Measurements from ENCODE around the gene SAFB2. TPM values are rescaled to one million over a fixed set of nuclear protein-coding genes. Genes with fewer than 3 reads are reported as not detected.

The SAFB2 gene
- total RNA-seq, 1 donor from 2014 or later = 91.9 TPM

GRCh38 chr19:5590151-5590864 lies 32.3 kb downstream of the SAFB2 start:
- Mint-ChIP-seq H3K9me3 (ENCODE audit: unreplicated experiment) (no peaks in the 10 kb centered on the region), H3K4me1 (ENCODE audit: unreplicated experiment) (peaks cover 13% of the 10 kb centered on the region), H3K36me3 (ENCODE audit: unreplicated experiment) (peaks cover 48% of the 10 kb centered on the region), H3K27ac (ENCODE audit: unreplicated experiment) (no peak overlapping the region), H3K27me3 (ENCODE audit: unreplicated experiment) (no peaks in the 10 kb centered on the region), H3K4me3 (ENCODE audit: unreplicated experiment) (no peak overlapping the region)
- TF ChIP-seq CTCF (IDR thresholded peaks at IDR 0.05) = no peak
- DNase-seq (ENCODE audit: extremely low spot score, unreplicated experiment) = no peak

- no peak for DNase-seq (ENCODE audit: extremely low spot score, unreplicated experiment)
- Mint-ChIP-seq H3K4me3 (ENCODE audit: unreplicated experiment) (no peak overlapping the region), H3K4me1 (ENCODE audit: unreplicated experiment) (peaks cover 16% of the 10 kb centered on the region), H3K36me3 (ENCODE audit: unreplicated experiment) (peaks cover 41% of the 10 kb centered on the region), H3K9me3 (ENCODE audit: unreplicated experiment) (no peaks in the 10 kb centered on the region), H3K27ac (ENCODE audit: unreplicated experiment) (no peak overlapping the region), H3K27me3 (ENCODE audit: unreplicated experiment) (no peaks in the 10 kb centered on the region)
- no peak for TF ChIP-seq CTCF (IDR thresholded peaks at IDR 0.05)
These were observed 33.5 kb downstream of the SAFB2 start for GRCh38 chr19:5588906-5589676.

- DNase-seq (ENCODE audit: extremely low spot score, unreplicated experiment) = no peak
- no peak for TF ChIP-seq CTCF (IDR thresholded peaks at IDR 0.05)
- H3K9me3 Mint-ChIP-seq (ENCODE audit: unreplicated experiment) = no peaks in the 10 kb centered on the region
- H3K4me1 Mint-ChIP-seq (ENCODE audit: unreplicated experiment) = peaks cover 16% of the 10 kb centered on the region
- no peaks in the 10 kb centered on the region for H3K27me3 Mint-ChIP-seq (ENCODE audit: unreplicated experiment)
- H3K27ac Mint-ChIP-seq (ENCODE audit: unreplicated experiment) = no peak overlapping the region
- peaks cover 39% of the 10 kb centered on the region for H3K36me3 Mint-ChIP-seq (ENCODE audit: unreplicated experiment)
- no peak overlapping the region for H3K4me3 Mint-ChIP-seq (ENCODE audit: unreplicated experiment)
These were observed 34.1 kb downstream of the SAFB2 start for GRCh38 chr19:5588441-5588840.

- Mint-ChIP-seq H3K27me3 (ENCODE audit: unreplicated experiment) (no peaks in the 10 kb centered on the region), H3K4me1 (ENCODE audit: unreplicated experiment) (peaks cover 18% of the 10 kb centered on the region), H3K36me3 (ENCODE audit: unreplicated experiment) (peaks cover 33% of the 10 kb centered on the region), H3K27ac (ENCODE audit: unreplicated experiment) (no peak overlapping the region), H3K4me3 (ENCODE audit: unreplicated experiment) (no peak overlapping the region), H3K9me3 (ENCODE audit: unreplicated experiment) (no peaks in the 10 kb centered on the region)
- DNase-seq (ENCODE audit: extremely low spot score, unreplicated experiment) = no peak
- TF ChIP-seq CTCF (IDR thresholded peaks at IDR 0.05) = no peak
These were observed 34.9 kb downstream of the SAFB2 start for GRCh38 chr19:5587661-5588060.

GRCh38 chr19:5587071-5587455 lies 35.5 kb downstream of the SAFB2 start:
- Mint-ChIP-seq H3K4me3 (ENCODE audit: unreplicated experiment) (no peak overlapping the region), H3K27me3 (ENCODE audit: unreplicated experiment) (no peaks in the 10 kb centered on the region), H3K9me3 (ENCODE audit: unreplicated experiment) (no peaks in the 10 kb centered on the region), H3K4me1 (ENCODE audit: unreplicated experiment) (peaks cover 18% of the 10 kb centered on the region), H3K36me3 (ENCODE audit: unreplicated experiment) (peaks cover 28% of the 10 kb centered on the region), H3K27ac (ENCODE audit: unreplicated experiment) (no peak overlapping the region)
- TF ChIP-seq CTCF (IDR thresholded peaks at IDR 0.05) = no peak
- no peak for DNase-seq (ENCODE audit: extremely low spot score, unreplicated experiment)
